Neural cell (in vitro differentiated cells): Measurements from ENCODE around the gene RABGAP1L. TPM values are rescaled to one million over a fixed set of nuclear protein-coding genes. Genes with fewer than 3 reads are reported as not detected.

ENCODE experiments used
- H2AFZ ChIP-seq: fragments of 200-600, 300-800 bp; sonication (generic), shearing (Covaris generic); 2 replicates; pipeline ENCODE4 v1.6.0; 2014; ENCODE audit warnings: low read depth, mild to moderate bottlenecking, antibody characterized with exemption, low read length, moderate library complexity
- H3F3A ChIP-seq: fragments of 200-600 bp; shearing (Covaris generic); 2 replicates; pipeline ENCODE4 v1.6.1; 2016; ENCODE audit warnings: mild to moderate bottlenecking, moderate library complexity, mixed read lengths, antibody characterized with exemption, low read length; ENCODE audit not compliant: insufficient read depth, poor library complexity, severe bottlenecking
- H3K27ac ChIP-seq: fragments of 200-600, 300-800 bp; sonication (generic), shearing (Covaris generic); 2 replicates; pipeline ENCODE4 v1.5.1; 2014; ENCODE audit warnings: mild to moderate bottlenecking, low read length, moderate library complexity
- H3K27me3 ChIP-seq: fragments of 300-800, 200-600 bp; sonication (generic), shearing (Covaris generic); 2 replicates; pipeline ENCODE4 v1.6.0; 2014; ENCODE audit warnings: mild to moderate bottlenecking, low read depth, low read length, moderate library complexity; ENCODE audit not compliant: insufficient read depth
- H3K36me3 ChIP-seq: fragments of 300-800, 200-600 bp; sonication (generic), shearing (Covaris generic); 2 replicates; pipeline ENCODE4 v1.5.1; 2014; ENCODE audit warnings: mild to moderate bottlenecking, antibody characterized with exemption, low read length, moderate library complexity; ENCODE audit not compliant: insufficient read depth
- H3K4me2 ChIP-seq: fragments of 300-800, 200-600 bp; sonication (generic), shearing (Covaris generic); 2 replicates; pipeline ENCODE4 v1.6.0; 2014; ENCODE audit warnings: mild to moderate bottlenecking, low read length
- H3K4me3 ChIP-seq: fragments of 300-800, 200-600 bp; sonication (generic), shearing (Covaris generic); 2 replicates; pipeline ENCODE4 v1.5.1; 2014; ENCODE audit warnings: mild to moderate bottlenecking, low read length, moderate library complexity
- H3K79me2 ChIP-seq: fragments of 200-600 bp; shearing (Covaris generic); replicated peaks from 2 replicates; pipeline ENCODE4 v1.6.0; 2014; ENCODE audit warnings: mild to moderate bottlenecking, low read length, moderate library complexity; ENCODE audit not compliant: insufficient read depth
- H3K9ac ChIP-seq: fragments of 300-800, 200-600 bp; sonication (generic), shearing (Covaris generic); 2 replicates; pipeline ENCODE4 v1.6.1; 2016; ENCODE audit warnings: mild to moderate bottlenecking, low read length, mixed read lengths
- H3K9me2 ChIP-seq: fragments of 200-600 bp; shearing (Covaris generic); 2 replicates; pipeline ENCODE4 v1.6.1; 2016; ENCODE audit warnings: mild to moderate bottlenecking, low read length, mixed read lengths; ENCODE audit not compliant: insufficient read depth
- H3K9me3 ChIP-seq: fragments of 200-600, 300-800 bp; sonication (generic), shearing (Covaris generic); 2 replicates; pipeline ENCODE4 v1.6.1; 2016; ENCODE audit warnings: mild to moderate bottlenecking, mixed run types, low read length, moderate library complexity, mixed read lengths
- H4K20me1 ChIP-seq: fragments of 200-600 bp; shearing (Covaris generic); 2 replicates; pipeline ENCODE4 v1.6.1; 2016; ENCODE audit warnings: mild to moderate bottlenecking, mixed run types; ENCODE audit not compliant: insufficient read depth
- CTCF ChIP-seq: fragments of 450-650 bp; IDR thresholded peaks from 2 replicates; pipeline ENCODE4 v1.5.1; 2014; ENCODE audit warnings: antibody characterized with exemption, mild to moderate bottlenecking, moderate library complexity; ENCODE audit not compliant: poor library complexity, severe bottlenecking
- EP300 ChIP-seq: fragments of 450-650 bp; conservative IDR thresholded peaks from 2 replicates; pipeline ENCODE4 v1.6.1; 2014; ENCODE audit warnings: antibody characterized with exemption, mild to moderate bottlenecking, moderate library complexity; ENCODE audit not compliant: poor library complexity, severe bottlenecking
- EZH2 ChIP-seq: fragments of 200-600, 300-800 bp; shearing (Covaris generic), sonication (generic); IDR thresholded peaks from 2 replicates; pipeline ENCODE4 v1.6.1; 2014; ENCODE audit warnings: antibody characterized with exemption, low read length, borderline replicate concordance, mild to moderate bottlenecking; ENCODE audit not compliant: insufficient read depth, poor library complexity, severe bottlenecking
- MXI1 ChIP-seq: fragments of 450-650 bp; conservative IDR thresholded peaks from 2 replicates; pipeline ENCODE4 v1.6.1; 2014; ENCODE audit warnings: antibody characterized with exemption, mild to moderate bottlenecking; ENCODE audit not compliant: poor library complexity, severe bottlenecking
- POLR2AphosphoS5 ChIP-seq: IDR thresholded peaks from 2 replicates; pipeline ENCODE4 v1.6.1; 2012
- RAD21 ChIP-seq: fragments of 450-650 bp; conservative IDR thresholded peaks from 2 replicates; pipeline ENCODE4 v1.6.1; 2014; ENCODE audit warnings: antibody characterized with exemption, mild to moderate bottlenecking, moderate library complexity
- REST ChIP-seq: IDR thresholded peaks from 2 replicates; pipeline ENCODE4 v1.6.1; 2012; ENCODE audit warnings: borderline replicate concordance
- SMC3 ChIP-seq: fragments of 450-650 bp; conservative IDR thresholded peaks from 2 replicates; pipeline ENCODE4 v1.6.1; 2014; ENCODE audit warnings: antibody characterized with exemption, mild to moderate bottlenecking, moderate library complexity; ENCODE audit not compliant: poor library complexity
- TAF1 ChIP-seq: IDR thresholded peaks from 2 replicates; pipeline ENCODE4 v1.6.1; 2012; ENCODE audit warnings: low read depth
- polyA plus RNA-seq: library from polyadenylated mRNA; depleted of rRNA; stranded (reverse); fragments of >200 nt; gene quantifications from 2 replicates; pipeline ENCODE4 v1.2.3, GENCODE V29; 2014

RABGAP1L gene
- polyA plus RNA-seq, 1 donor from 2014 or later = 32.2 TPM

- no peaks in the 10 kb centered on the region for H3K36me3 ChIP-seq
- no peaks in the 10 kb centered on the region for H3K9me3 ChIP-seq
- H3K4me3 ChIP-seq = no peak overlapping the region
- no peak overlapping the region for H3K9ac ChIP-seq
- H3F3A ChIP-seq = no peaks in the 10 kb centered on the region
- no peak overlapping the region for H2AFZ ChIP-seq
- no peaks in the 10 kb centered on the region for H4K20me1 ChIP-seq
- H3K4me2 ChIP-seq = no peak overlapping the region
- no peaks in the 10 kb centered on the region for H3K79me2 ChIP-seq
- H3K9me2 ChIP-seq = no peaks in the 10 kb centered on the region
- no peak overlapping the region for H3K27ac ChIP-seq
- H3K27me3 ChIP-seq = no peaks in the 10 kb centered on the region
- TF ChIP-seq CTCF (no peak), EP300 (no peak)
These were observed 519.3 kb downstream of the RABGAP1L start for GRCh38 chr1:174678657-174679056.

GRCh38 chr1:174680101-174680500 is 520.8 kb downstream of the RABGAP1L start:
- H3K9ac ChIP-seq = no peak overlapping the region
- H2AFZ ChIP-seq = no peak overlapping the region
- H3K9me2 ChIP-seq = no peaks in the 10 kb centered on the region
- H3K9me3 ChIP-seq = no peaks in the 10 kb centered on the region
- H3K4me3 ChIP-seq = no peak overlapping the region
- no peaks in the 10 kb centered on the region for H3K27me3 ChIP-seq
- H3K27ac ChIP-seq = no peak overlapping the region
- no peak overlapping the region for H3K4me2 ChIP-seq
- no peaks in the 10 kb centered on the region for H3K36me3 ChIP-seq
- H3F3A ChIP-seq = no peaks in the 10 kb centered on the region
- H3K79me2 ChIP-seq = no peaks in the 10 kb centered on the region
- no peak for TF ChIP-seq SMC3
- H4K20me1 ChIP-seq = no peaks in the 10 kb centered on the region

GRCh38 chr1:174682419-174683008 is 523.2 kb downstream of the RABGAP1L start:
- H3K9me2 ChIP-seq = no peaks in the 10 kb centered on the region
- no peaks in the 10 kb centered on the region for H3K27me3 ChIP-seq
- no peak overlapping the region for H3K27ac ChIP-seq
- H3K79me2 ChIP-seq = no peaks in the 10 kb centered on the region
- no peaks in the 10 kb centered on the region for H3F3A ChIP-seq
- H3K9me3 ChIP-seq = no peaks in the 10 kb centered on the region
- no peak overlapping the region for H3K4me2 ChIP-seq
- no peak overlapping the region for H3K4me3 ChIP-seq
- H2AFZ ChIP-seq = no peak overlapping the region
- no peak overlapping the region for H3K9ac ChIP-seq
- no peaks in the 10 kb centered on the region for H4K20me1 ChIP-seq
- H3K36me3 ChIP-seq = no peaks in the 10 kb centered on the region
- no peak for TF ChIP-seq SMC3
- no peak for TF ChIP-seq CTCF
- TF ChIP-seq POLR2AphosphoS5 = no peak
- TF ChIP-seq TAF1 = no peak
- no peak for TF ChIP-seq REST
- TF ChIP-seq RAD21 = no peak
- no peak for TF ChIP-seq MXI1
- TF ChIP-seq EP300 = no peak
- no peak for TF ChIP-seq EZH2
